ENCODE measurements around the gene BTBD19.

DNA sequence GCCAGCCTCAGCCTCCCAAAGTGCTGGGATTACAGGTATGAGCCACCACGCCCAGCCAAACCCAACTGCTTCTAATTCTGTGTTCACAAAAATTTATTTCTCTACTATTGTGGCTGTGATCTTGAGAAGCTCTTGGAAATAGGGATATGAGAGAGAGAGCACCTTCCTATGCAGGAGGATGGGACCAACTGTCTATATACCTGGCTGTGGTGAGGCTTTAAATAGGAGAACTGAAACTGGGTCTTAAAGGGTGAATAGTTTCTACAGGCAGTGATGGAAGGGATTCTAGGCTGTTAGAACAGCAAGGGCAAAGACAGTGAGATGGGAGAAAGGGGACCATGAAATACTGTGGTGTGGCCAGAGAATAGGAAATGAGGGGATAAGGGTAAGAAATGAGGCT lies 43.0 kb downstream of the BTBD19 start:
- TF ChIP-seq POLR2A (IDR thresholded peaks at IDR 0.05), result no peak
- TF ChIP-seq, protein P1, sequence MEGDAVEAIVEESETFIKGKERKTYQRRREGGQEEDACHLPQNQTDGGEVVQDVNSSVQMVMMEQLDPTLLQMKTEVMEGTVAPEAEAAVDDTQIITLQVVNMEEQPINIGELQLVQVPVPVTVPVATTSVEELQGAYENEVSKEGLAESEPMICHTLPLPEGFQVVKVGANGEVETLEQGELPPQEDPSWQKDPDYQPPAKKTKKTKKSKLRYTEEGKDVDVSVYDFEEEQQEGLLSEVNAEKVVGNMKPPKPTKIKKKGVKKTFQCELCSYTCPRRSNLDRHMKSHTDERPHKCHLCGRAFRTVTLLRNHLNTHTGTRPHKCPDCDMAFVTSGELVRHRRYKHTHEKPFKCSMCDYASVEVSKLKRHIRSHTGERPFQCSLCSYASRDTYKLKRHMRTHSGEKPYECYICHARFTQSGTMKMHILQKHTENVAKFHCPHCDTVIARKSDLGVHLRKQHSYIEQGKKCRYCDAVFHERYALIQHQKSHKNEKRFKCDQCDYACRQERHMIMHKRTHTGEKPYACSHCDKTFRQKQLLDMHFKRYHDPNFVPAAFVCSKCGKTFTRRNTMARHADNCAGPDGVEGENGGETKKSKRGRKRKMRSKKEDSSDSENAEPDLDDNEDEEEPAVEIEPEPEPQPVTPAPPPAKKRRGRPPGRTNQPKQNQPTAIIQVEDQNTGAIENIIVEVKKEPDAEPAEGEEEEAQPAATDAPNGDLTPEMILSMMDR (IDR thresholded peaks at IDR 0.05), result no peak

All from lower leg skin (tissue), 3 donors.